ENCODE measurements around the gene ATXN1L. TPM values are rescaled to one million over a fixed set of nuclear protein-coding genes. Genes with fewer than 3 reads are reported as not detected.

ATXN1L gene
- total RNA-seq, 1 experiment from 2014 or later: 44.8 TPM

DNA sequence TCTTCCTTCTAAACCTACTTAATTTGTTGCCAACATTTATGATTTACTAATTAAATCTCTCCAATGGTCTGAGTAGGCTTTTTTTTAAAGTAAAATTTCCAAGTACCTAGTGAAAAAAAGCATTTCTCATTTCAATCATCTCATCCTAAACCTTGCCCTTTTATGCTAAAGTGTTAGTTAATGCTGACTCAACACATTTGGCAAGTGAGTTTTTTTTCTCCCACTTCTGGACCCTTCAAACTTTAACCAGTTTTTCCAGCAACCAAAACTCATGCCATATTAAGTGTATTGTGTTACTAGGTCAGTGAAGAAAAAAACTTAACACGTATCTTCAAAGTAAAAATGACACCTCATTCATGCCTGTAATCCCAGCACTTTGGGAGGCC is 42.5 kb upstream of the ATXN1L start:
- H3K4me3 ChIP-seq (ENCODE audit: low read depth, low read length): no peak overlapping the region
- no peaks in the 10 kb centered on the region for H3K9me3 Mint-ChIP-seq (ENCODE audit: unreplicated experiment)
- H3K4me1 ChIP-seq: 0 out of 2 replicates have a peak, but pooled peaks cover 11% of the 10 kb centered on the region
- DNase-seq: no peak
- H3K27me3 ChIP-seq (replicated peaks; ENCODE audit: control insufficient read depth, insufficient read depth, low read length): no peaks in the 10 kb centered on the region
- BruUV-seq (replicated peaks): no TSS peak
- no peaks in the 10 kb centered on the region; the same call in 1 of the 2 replicates for H3K36me3 ChIP-seq (ENCODE audit: control insufficient read depth, insufficient read depth, low read length)
- peaks cover 69% of the 10 kb centered on the region for H3K36me3 Mint-ChIP-seq (ENCODE audit: insufficient read depth, unreplicated experiment)
- ChIA-PET CTCF (interaction anchor here (0.6 kb wide), 1 partner anchor 29 kb away, joined by 4 read pairs; no protein-coding TSS in a partner anchor), POLR2A (no interaction called here)
- no peak overlapping the region for H3K4me3 Mint-ChIP-seq (ENCODE audit: unreplicated experiment)
- no peak overlapping the region for H3K27ac Mint-ChIP-seq (ENCODE audit: unreplicated experiment)
- no peaks in the 10 kb centered on the region for H3K9me3 ChIP-seq
- TF ChIP-seq, protein P1, sequence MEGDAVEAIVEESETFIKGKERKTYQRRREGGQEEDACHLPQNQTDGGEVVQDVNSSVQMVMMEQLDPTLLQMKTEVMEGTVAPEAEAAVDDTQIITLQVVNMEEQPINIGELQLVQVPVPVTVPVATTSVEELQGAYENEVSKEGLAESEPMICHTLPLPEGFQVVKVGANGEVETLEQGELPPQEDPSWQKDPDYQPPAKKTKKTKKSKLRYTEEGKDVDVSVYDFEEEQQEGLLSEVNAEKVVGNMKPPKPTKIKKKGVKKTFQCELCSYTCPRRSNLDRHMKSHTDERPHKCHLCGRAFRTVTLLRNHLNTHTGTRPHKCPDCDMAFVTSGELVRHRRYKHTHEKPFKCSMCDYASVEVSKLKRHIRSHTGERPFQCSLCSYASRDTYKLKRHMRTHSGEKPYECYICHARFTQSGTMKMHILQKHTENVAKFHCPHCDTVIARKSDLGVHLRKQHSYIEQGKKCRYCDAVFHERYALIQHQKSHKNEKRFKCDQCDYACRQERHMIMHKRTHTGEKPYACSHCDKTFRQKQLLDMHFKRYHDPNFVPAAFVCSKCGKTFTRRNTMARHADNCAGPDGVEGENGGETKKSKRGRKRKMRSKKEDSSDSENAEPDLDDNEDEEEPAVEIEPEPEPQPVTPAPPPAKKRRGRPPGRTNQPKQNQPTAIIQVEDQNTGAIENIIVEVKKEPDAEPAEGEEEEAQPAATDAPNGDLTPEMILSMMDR (IDR thresholded peaks at IDR 0.05; ENCODE audit: insufficient read depth in 1 of 2, low read depth in 1 of 2, low read length in 1 of 2, severe bottlenecking in 1 of 2, unreplicated experiment in 1 of 2): no peak
- no peaks in the 10 kb centered on the region for H3K27me3 Mint-ChIP-seq (ENCODE audit: insufficient read depth, unreplicated experiment)
- H3K4me1 Mint-ChIP-seq (ENCODE audit: low read depth, unreplicated experiment): peaks cover 5% of the 10 kb centered on the region
- intact Hi-C loops (cut with micrococcal nuclease; ENCODE audit: unreplicated experiment): loop anchor here (10.0 kb wide), 1 partner anchor 162 kb away; no protein-coding TSS in a partner anchor

DNA sequence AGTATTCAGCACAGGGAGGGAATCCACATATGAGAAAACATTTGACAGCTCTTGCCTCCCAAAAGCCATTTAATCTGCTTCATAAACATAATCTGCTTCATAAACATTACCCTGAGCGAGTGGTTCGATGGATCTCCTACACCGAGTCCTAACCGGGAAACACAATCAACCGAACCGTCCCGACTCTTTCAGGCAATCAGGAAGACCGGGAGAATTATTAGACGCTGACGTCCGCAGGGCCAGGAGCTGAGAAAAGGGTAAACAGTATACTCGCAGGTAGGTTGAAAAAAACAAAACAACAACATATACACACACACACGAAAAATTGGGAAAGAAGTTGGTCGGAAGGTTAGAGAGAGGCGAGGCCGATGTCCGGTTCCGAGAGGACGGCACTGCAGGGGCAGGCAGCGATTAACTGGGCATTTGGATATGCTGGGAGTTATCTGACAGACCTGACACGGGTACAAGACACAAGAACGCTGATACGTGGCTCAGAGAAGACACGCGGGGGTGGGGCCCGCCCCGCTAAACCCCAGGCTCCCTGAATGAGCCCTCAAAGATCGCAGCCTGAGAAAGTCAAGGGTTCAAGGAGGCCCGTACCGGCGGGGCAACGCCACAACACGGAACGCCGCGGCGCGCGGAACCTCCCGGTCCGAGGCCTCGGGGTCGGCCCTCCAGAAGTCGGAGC is 37.7 kb upstream of the ATXN1L start:
- intact Hi-C loops (cut with micrococcal nuclease; ENCODE audit: unreplicated experiment): loop anchor here (2.0 to 10.0 kb wide), 2 partner anchors 75 to 157 kb away; no protein-coding TSS in a partner anchor

More for the DNA sequence above, 37.7 kb upstream of the ATXN1L start:
- peak in 1 of 2 experiments; percentile 45 for DNase-seq
- ChIA-PET POLR2A (interaction anchor here (0.6 to 1.6 kb wide), 4 partner anchors 13 to 285 kb away, joined by 3 to 9 read pairs (median 4); partner anchors contain the start of genes DHX38 and TXNL4B), CTCF (interaction anchor here (1.7 kb wide), 1 partner anchor 154 kb away, joined by 4 read pairs; no protein-coding TSS in a partner anchor)
- H3K4me1 Mint-ChIP-seq (ENCODE audit: low read depth, unreplicated experiment): peaks cover 5% of the 10 kb centered on the region
- H3K4me3 ChIP-seq (ENCODE audit: low read depth, low read length): peak overlapping the region; percentile 83
- no peaks in the 10 kb centered on the region; the same call in 1 of the 2 replicates for H3K36me3 ChIP-seq (ENCODE audit: control insufficient read depth, insufficient read depth, low read length)
- H3K36me3 Mint-ChIP-seq (ENCODE audit: insufficient read depth, unreplicated experiment): peaks cover 44% of the 10 kb centered on the region
- 0 out of 2 replicates have a peak, but pooled peaks cover 16% of the 10 kb centered on the region for H3K4me1 ChIP-seq
- no peaks in the 10 kb centered on the region for H3K27me3 ChIP-seq (replicated peaks; ENCODE audit: control insufficient read depth, insufficient read depth, low read length)
- no peaks in the 10 kb centered on the region for H3K27me3 Mint-ChIP-seq (ENCODE audit: insufficient read depth, unreplicated experiment)
- TF ChIP-seq, protein P1 (IDR thresholded peaks at IDR 0.05; ENCODE audit: insufficient read depth in 1 of 2, low read depth in 1 of 2, low read length in 1 of 2, severe bottlenecking in 1 of 2, unreplicated experiment in 1 of 2): no peak
- H3K9me3 Mint-ChIP-seq (ENCODE audit: unreplicated experiment): no peaks in the 10 kb centered on the region
- no TSS peak for BruUV-seq (replicated peaks)
- peak overlapping the region; percentile 93 for H3K4me3 Mint-ChIP-seq (ENCODE audit: unreplicated experiment)
- H3K9me3 ChIP-seq: no peaks in the 10 kb centered on the region
- H3K27ac Mint-ChIP-seq (ENCODE audit: unreplicated experiment): peak overlapping the region; percentile 97

Measured in Caco-2 (cell line).